Measurements from ENCODE around the gene PPP6R3.
"Not testable (repeated sequence)": the region's sequence is repeated elsewhere in the genome, so short reads cannot be mapped to it uniquely, and the experiment has no call there.

Gene PPP6R3

DNA sequence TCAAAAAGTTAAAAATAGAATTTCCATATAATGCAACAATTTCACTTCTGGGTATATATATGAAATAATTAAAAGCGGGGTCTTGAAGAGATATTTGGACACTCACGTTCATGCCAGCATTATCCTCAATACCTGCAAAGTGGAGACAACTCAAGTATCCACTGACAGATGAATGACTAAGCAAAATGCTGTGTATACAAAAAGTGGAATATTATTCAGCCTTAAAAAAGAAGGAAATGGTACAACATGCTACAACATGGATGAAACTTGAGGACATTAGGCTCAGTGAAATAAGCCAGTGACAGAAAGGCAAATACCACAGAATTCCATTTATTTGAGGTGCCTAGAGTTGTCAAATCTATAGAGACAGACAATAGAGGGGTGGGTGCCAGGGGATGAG lies 161.3 kb downstream of the PPP6R3 start:
- DNase-seq = no peak

DNA sequence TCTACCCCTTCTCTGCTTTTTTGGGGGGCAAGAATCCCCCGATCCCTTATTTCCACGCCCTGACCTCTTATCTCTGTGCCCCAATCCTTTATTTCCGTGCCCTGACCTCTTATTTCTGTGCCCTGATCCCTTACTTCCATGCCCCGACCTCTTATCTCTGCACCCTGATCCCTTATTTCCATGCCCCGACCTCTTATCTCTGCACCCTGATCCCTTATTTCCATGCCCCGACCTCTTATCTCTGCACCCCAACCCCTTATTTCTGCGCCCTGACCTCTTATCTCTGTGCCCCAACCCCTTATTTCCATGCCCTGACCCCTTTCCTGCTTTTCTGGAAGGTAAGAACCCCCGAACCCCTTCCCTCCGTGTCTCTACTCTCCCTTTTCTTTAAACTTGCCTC lies 163.2 kb downstream of the PPP6R3 start:
- DNase-seq = not testable (repeated sequence)

DNA sequence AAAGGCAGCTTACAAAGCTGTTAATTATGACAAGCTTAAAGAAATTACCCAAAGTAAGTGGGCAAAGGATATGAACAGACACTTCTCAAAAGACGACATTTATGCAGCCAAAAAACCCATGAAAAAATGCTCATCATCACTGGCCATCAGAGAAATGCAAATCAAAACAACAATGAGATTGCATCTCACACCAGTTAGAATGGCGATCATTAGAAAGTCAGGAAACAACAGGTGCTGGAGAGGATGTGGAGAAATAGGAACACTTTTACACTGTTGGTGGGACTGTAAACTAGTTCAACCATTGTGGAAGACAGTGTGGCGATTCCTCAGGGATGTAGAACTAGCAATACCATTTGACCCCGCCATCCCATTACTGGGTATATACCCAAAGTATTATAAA lies 164.5 kb downstream of the PPP6R3 start:
- DNase-seq = not testable (repeated sequence)

DNA sequence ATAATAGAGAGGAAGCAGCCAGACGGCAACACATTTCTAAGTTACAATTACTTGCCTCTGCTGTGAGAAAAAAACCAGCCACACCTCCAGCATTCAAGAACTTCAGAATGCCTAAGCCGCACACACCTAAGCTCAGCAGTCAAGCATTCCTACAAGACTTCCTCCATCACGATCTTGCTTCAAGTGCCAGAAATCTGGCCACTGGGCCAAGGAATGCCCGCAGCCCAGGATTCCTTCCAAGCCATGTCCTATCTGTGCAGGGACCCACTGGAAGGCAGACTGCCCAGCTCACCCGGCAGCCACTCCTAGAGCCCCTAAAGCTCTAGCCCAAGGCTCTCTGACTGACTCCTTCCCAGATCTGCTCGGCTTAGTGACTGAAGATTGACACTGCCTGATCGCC lies 165.7 kb downstream of the PPP6R3 start:
- not testable (repeated sequence) for DNase-seq

DNA sequence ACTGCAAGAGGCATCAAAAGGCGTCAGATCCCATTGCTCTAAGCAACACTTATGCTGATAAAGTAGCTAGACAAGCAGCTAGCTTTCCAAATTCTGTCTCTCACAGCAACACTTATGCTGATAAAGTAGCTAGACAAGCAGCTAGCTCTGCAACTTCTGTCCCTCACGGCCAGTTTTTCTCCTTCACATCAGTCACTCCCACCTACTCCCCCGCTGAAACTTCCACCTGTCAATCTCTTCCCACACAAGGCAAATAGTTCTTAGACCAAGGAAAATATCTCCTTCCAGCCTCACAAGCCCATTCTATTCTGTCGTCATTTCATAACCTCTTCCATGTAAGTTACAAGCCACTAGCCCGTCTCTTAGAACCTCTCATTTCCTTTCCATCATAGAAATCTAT lies 168.3 kb downstream of the PPP6R3 start:
- not testable (repeated sequence) for DNase-seq

DNA sequence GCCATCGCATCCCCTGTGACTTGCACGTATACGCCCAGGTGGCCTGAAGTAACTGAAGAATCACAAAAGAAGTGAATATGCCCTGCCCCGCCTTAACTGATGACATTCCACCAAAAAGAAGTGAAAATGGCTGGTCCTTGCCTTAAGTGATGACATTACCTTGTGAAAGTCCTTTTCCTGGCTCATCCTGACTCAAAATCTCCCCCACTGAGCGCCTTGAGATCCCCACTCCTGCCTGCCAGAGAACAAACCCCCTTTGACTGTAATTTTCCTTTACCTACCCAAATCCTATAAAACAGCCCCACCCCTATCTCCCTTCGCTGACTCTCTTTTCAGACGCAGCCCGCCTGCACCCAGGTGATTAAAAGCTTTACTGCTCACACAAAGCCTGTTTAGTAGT lies 171.8 kb downstream of the PPP6R3 start:
- not testable (repeated sequence) for DNase-seq

DNA sequence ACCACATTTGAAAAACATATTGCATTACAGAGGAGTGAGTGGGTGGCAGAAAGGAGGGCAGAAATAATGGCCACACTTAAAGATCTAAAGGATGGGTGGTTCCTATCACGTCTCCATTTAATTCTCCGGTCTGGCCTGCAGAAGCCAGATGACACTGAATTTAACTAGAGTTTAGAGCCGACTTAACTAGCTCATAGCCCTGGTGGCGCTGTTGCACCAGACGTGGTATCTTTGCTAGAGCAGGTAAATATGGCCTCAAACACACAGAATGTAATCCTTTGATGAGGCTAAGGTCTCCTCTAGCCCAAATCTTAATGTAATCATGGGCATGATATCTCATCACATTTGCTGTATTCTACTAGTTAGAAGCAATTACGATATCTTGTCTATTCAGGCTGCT lies 172.2 kb downstream of the PPP6R3 start:
- DNase-seq = no peak

DNA sequence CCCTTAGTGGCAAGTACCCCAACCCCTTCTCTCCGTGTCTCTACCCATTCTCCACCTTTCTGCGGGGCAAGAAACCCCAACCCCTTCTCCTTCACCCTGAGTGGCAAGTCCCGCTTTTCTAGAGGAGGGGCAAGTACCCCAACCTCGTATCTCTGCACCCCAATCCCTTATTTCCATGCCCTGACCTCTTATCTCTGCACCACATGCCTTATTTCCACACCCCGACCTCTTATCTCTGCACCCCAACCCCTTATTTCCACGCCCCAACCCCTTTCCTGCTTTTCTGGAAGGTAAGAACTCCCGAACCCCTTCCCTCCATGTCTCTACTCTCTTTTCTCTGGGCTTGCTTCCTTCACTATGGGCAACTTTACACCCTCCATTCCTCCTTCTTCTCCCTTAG lies 174.1 kb downstream of the PPP6R3 start:
- DNase-seq = not testable (repeated sequence)

DNA sequence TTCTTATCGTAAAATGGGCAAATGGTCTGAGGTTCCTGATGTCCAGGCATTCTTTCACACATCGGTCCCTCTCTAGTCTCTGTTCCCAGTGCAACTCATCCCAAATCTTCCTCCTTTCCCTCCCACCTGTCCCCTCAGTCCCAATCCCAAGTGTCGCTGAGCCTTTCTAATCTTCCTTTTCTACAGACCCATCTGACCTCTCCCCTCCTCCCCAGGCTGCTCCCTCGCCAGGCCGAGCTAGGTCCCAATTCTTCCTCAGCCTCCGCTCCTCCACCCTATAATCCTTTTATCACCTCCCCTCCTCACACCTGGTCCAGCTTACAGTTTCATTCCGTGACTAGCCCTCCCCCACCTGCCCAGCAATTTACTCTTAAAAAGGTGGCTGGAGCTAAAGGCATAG lies 174.6 kb downstream of the PPP6R3 start:
- DNase-seq = not testable (repeated sequence)

DNA sequence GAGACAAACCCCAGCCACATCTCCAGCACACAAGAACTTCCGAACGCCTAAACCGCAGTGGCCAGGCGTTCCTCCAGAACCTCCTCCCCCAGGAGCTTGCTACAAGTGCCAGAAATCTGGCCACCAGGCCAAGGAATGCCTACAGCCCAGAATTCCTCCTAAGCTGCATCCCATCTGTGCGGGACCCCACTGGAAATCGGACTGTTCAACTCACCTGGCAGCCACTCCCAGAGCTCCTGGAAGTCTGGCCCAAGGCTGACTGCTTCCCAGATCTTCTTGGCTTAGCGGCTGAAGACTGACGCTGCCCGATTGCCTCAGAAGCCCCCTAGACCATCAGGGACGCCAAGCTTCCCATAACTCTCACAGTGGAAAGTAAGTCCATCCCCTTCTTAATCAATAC lies 175.3 kb downstream of the PPP6R3 start:
- DNase-seq = not testable (repeated sequence)

DNA sequence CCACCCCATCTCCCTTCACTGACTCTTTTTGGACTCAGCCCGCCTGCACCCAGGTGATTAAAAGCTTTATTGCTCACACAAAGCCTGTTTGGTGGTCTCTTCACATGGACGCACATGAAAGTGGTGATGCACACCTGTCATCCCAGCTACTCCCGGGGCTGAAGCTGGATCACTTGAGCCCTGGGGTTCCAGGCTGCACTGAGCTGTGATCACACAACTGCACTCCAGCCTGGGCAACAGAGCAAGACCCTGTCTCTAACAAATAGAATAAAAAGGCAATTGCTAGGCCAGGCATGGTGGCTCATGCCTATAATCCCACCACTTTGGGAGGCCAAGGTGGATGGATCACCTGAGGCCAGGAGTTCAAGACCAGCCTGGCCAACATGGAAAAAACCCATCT lies 178.8 kb downstream of the PPP6R3 start:
- DNase-seq = not testable (repeated sequence)

DNA sequence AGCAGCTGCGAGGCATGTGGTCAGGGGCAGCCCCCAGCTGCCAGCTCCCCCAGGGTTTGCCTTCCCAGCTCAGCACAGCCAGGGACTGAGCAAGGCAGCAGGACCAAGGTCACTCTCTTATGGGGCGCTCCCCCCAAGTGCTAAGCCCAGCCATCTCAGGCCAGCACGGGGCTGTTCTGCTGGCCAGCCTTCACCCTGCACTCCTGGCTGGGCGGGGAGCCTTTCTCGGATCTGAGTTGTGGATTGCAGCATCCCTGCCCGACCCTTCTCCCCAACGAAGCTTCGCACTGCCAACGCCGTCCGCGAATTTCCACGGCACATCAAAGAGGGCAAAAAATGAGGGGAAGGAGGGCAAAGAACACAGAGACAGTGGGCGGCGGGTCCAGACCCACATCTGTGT lies 181.3 kb downstream of the PPP6R3 start:
- DNase-seq = no peak

DNA sequence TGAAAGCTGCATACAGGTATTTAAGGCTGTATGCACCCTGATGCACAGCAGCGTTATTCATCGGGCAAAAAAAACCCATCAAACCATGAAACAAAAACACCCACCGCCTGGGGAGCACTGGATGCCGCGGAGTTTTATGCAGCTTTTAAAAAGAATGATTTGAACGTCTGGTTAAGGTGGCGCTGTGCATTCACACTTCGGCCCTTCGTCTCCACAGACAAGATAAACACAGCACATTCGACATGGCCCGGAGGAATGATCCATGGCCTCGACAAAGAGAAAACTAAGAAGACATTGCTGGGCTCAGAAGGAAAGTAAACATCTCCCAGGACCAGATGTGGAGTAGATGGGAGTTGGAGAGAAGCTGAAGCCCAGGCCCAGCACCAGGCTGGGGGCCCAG lies 183.0 kb downstream of the PPP6R3 start:
- no peak for DNase-seq

DNA sequence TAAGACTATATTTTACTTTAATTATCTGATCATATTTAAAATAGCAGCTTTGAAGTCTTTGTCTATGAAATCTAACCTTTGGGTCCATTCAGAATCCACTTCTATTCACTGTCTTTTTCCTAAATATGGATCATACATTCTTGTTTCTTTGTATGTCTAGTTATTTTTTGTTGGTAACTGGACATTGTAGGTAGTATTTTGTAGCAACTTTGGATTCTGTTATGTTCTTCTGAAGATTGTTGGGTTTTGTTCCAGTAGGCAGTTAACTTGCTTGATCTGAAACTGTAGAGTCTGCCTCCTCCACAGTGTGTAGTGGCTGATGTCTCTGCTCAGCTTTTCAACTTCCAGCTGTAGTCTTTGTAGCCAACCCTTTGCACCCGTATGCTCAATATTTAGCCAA lies 186.3 kb downstream of the PPP6R3 start:
- no peak for DNase-seq

DNA sequence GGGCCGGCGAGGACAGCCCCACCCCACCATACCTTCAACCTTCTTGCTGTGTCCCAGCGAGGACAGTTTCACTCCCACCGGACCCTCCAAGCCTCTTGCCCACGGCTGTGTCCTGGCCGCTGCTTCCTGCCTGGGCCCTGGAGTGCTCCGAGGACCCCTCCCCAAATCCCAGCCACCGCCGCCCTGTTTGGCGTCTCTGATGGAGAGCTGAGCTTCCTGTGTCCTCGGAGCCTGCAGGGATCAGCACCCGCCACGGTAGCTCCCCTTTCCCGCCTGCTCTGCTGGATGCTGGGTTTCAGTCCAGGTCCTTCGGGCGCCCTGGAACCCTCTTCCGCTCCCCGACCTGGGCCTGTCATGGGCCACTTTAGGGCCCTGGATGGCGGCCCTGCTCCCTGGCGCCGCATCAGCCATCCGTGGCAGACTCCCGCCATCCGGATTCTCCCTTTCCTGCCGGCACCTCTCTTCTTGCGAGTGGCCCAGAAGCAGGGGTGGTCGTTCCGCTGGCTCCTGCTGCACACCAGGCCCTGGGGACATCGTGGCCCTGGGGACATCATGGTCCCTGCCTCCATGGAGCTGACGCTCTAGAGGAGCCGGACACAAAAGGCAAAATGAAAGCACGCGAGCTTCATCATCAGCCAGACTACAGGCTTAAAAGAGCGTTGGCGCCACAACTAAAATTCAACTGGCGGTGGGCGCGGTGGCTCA lies 189.5 kb downstream of the PPP6R3 start:
- no peak for DNase-seq

DNA sequence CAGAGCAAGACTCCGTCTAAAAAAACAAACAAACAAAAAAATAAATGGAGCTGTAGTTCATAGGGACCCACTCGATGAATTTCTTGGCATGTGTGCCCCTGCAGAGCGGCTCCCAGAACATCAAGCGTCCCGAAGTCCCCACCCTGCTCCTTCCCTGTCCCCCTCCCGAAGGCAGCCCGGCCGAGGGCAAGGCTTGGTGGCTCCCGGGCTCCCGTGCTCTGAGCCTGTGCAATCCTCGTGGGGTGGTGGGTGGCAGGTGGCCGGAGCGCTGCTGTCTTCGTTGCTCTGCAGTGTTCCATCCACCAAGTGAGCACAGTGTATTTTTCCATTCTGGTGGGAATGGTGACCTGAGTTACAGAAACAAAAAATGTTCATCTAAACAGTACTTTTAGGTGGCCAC lies 190.2 kb downstream of the PPP6R3 start:
- no peak for DNase-seq

DNA sequence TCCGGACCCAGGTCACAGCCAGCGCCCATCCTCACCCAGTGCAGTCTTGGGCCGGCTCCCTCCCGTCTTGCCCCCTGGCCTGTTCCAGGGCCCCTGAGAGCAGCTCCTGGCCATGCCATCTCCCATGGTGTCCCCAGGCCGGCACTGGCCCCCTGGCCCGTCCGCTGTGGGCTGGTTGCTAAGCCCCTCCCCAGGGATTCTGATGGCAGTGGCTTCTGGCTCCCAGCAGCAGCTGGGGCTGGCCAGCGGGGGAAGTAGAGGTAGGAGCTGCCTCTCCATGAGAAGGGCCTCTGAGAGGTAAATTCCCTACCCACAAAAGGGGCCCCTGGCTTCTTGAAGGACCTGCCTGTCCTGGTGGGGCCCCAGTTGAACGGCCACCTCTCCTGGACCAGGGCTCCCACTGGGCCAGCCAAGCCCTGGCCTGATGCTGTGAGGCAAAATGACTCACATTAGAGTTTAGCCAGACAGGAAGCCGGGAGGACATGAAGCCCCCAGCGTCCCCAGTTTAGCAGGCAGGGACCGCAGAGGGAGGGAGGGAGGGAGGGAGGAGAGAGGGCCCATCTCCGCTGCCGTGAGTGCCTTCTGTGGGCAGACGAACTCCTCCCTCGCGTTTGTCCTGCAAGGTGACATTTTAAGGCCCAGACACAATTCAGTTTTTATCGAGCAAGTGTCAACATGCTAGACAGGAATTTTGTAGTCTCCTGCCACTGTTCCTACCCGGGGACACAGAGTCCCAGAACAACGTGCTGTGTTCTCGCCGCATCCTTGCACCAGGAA lies 190.8 kb downstream of the PPP6R3 start:
- DNase-seq = no peak

DNA sequence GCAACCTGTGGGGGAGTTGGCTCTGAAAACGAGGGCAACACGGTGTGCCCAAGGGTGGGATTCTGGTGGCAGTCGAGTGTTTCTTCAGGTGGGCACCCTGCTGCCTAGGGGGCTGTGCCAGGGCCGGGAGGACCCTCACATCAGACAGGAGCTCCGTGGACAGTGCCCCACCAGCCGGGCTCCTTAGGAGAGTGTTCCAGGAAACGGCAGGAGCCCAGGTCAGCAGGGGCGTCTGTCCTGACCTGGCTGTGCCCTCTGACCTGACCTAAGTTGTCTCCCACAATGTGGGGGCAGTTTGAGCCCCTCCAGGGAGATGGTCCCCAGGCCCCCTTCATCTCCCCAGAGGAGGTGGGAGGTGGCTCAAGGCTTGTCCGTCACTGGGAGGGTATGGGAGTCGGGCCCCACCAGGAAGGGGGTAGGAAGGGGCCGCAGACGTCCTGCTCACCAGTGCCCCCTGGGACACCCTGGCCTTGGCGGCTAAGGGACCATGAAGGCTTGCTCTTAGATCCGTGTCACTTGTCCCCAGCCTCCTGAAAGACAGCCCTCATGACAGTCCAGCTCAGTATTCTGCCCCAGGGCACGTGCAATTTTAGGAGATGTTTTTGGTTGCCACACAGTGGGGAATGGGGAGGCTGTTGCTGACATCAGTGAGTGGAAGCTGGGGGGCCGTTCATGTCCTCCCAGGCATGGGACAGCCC lies 191.6 kb downstream of the PPP6R3 start:
- no peak for DNase-seq

DNA sequence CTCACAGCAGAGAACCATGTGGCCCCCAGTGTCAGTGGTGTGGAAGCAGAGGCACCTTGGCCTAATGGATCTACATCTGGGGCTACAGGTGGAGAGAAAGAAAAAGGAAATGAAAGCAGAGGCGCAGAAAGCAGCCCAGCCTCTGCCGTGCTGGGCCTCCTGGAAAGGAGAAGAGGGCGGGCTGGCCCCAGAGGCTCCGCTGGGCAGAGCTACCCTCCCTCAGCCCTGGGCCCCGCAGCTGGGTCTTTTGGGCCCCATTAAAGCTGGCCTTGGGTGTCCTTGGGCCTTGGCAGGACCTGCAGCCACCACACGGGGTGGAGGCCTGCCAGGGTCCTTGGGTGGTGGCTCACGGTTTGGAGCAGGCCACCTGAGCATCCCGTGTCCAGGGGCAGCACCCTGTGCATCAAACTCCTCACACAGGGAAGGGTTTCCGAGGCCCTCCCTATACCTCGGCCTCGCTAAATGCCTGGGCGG lies 192.2 kb downstream of the PPP6R3 start:
- DNase-seq = no peak

DNA sequence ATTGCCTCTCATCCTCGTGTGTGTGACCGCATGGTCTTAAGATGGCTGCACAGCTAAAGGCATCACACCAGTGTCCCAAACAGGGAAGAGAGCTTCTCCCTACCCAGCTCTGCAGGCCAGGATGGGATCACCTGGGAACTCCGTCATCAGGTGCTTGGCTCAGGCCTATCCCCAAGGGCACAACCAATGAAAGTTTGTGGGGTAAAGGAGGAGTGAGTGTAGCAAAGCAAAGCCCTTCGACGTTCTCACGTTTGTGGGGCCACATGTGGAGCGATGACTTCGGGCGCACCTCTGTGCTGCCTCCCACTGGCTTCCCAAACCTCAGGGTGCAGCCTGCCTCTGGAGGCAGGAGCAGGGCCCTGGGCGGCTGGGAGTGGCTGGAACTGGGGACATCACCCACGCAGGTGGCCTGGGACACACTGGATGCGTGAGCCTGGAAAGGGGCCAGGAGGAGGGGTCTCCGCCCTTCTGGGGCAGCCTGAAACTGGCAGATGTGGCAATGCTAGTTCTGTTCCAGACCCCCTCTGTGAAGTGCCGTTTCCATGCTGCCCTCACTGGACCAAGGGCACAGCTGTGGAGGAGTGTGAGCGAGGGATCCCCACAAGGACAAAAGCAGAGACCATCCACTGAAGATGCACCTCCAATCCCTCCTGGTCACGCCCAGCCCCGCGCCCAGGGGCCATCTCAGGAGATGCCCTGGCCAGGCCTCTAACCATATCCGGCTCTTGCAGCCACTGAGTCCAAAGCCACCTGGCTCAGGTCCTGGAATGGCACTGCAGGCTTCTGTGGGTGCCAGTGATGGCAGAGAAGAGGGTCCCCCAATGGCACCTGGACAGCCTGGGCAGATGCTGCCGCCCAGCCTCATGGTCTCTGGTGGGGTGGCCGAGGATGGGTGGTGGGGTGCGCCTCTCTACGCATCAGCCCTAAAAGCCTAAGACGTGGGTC lies 193.2 kb downstream of the PPP6R3 start:
- no peak for DNase-seq

DNA sequence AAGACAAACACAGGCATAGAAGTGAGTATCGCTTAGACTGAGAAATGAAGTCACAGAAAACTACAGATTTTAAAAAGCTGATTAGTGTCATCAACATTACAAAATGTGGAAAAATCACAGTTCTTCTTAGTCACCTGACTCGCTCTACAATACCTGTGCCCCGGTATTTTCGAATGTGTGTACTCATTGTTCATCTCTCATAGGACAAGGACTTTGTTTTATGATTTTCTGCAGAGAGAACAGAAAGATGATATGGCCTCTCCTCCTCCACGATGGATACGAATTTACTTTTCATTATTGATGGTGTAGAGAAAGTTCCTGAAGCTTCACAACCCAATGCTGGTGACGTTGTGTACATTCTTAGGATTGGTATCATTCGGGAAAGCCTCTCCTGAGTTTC lies 194.4 kb downstream of the PPP6R3 start:
- DNase-seq = no peak

DNA sequence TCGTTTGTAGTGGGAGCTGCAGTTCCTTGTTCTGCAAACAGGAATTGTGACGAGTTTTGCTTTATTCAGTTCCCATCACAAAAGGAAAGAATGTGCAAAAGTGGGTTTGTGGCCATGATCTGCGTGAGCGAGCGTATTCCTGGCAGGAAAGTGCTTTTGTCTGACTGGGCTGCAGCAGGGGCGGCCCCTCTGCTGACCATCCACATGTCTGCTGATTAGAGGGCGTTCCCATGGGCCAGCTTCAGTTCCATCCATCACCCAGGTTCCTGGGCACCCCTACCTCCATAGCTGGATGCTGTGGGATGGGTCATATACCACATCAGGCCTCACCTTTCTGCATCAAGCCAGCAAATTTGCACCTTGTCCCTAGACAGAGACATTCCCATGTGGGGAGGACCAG lies 194.9 kb downstream of the PPP6R3 start:
- no peak for DNase-seq

DNA sequence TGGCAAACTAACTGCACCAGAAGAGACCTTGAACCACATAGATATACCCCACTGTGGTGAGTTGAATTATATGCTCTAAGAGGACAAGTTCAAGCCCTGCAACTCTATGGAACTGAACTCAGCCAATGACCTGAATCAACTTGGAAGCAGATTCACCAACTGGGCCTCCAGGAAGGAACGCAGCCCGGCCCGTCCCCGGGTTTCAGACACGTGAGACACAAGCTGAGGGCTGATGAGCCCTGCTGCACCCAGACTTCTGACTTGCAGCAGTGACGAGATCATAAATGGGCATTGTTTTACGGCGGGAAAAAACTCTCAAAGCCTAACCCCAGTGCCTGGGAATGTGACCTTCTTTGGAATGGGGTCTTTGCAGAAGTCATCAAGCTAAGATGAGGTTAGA lies 195.3 kb downstream of the PPP6R3 start:
- DNase-seq = no peak
